Activated CD8-positive, alpha-beta memory T cell treated with anti-CD3 and anti-CD28 coated beads for 36 hours (primary cell): ENCODE measurements around the gene CYTL1. TPM values are rescaled to one million over a fixed set of nuclear protein-coding genes. Genes with fewer than 3 reads are reported as not detected.

ENCODE experiments used
- CTCF ChIA-PET: fragments of 350-600 bp; sonication (Branson Sonifier 250); formaldehyde crosslinking; loops from one replicate; lab custom pipeline; 2021; ENCODE audit warnings: antibody characterized with exemption; lab: Charles Lee
- POLR2A ChIA-PET: fragments of 350-600 bp; sonication (Branson Sonifier 250); formaldehyde crosslinking; loops from one replicate; lab custom pipeline; 2021; ENCODE audit warnings: antibody characterized with exemption; lab: Charles Lee
- total RNA-seq, 2 experiments: library from RNA; stranded (reverse); gene quantifications; one replicate each; pipeline ENCODE4 v1.2.3, GENCODE V29; 2021

CYTL1 gene
- total RNA-seq, 2 experiments from 2014 or later = not detected

- ChIA-PET POLR2A (interaction anchor here (0.6 kb wide), 1 partner anchor 29 kb away, joined by 5 read pairs; no protein-coding TSS in a partner anchor), CTCF (no interaction called here)
These were observed 17.0 kb upstream of the CYTL1 start for GRCh38 chr4:5036239-5036638.

DNA sequence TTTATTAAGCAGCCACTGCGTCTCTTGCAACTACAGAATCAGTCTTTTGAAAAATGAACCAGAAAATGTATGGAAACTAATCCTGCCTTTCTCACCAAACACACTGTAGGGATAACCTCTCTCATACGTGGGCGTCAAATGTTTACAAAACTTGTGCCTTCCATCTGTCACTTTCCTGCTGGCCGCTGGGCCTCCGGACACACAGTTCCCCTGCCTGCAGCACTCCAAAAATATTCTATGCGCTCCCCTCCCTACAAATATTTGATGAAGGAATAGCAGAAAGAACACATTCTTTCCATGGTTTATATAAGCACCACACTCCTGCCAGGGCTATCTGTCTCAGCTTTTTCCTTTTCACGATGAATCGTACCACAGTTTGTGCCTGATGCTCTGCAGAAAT is 14.9 kb upstream of the CYTL1 start:
- CTCF ChIA-PET = no interaction called here
- POLR2A ChIA-PET = no interaction called here

DNA sequence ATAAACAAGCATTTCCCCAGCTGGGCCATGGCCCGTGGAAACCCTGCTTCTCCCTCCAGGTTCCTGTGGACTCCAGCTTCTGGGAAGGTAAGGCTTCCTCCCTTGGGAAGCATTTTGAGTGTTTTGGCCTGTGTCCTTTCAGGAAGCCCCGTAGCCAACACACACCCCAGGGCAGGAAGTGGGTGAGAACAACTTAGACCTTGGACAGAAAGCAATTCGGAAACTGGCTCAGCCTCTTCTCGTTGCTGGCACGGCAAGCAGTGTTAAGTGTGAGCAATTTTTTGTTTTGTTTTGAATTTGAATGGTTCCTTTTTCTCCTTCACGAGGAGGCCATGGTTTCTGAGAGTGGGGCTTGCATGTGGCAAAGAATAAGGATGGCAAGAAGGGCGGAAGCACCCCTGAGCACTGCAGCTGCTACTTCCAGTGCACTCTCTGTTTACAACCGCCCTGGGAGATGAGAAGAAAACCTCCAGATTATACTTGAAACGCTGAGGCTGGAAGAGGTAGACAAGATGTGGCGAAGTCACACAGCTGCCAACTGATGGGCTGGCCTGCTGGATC is 14.1 kb upstream of the CYTL1 start:
- ChIA-PET POLR2A (no interaction called here), CTCF (no interaction called here)

DNA sequence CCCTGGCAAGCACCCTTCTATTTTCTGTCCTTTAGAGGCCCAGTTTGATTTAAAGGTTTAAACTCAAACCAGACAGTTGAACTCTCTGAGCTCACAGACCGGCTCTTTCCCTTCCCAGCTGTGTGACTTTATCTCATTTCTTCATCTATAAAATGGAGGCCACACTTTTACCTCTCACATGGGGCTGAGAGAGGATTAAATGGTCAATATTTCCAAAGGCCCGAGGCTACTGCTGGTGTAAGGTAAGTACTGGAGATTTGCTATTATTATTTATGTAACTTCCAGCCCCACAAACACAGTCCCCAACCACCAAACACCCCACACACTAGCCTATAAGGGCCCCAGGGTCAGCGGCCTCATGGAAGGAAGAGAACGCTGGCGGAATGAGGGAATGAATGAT is 13.6 kb upstream of the CYTL1 start:
- ChIA-PET CTCF (no interaction called here), POLR2A (no interaction called here)

DNA sequence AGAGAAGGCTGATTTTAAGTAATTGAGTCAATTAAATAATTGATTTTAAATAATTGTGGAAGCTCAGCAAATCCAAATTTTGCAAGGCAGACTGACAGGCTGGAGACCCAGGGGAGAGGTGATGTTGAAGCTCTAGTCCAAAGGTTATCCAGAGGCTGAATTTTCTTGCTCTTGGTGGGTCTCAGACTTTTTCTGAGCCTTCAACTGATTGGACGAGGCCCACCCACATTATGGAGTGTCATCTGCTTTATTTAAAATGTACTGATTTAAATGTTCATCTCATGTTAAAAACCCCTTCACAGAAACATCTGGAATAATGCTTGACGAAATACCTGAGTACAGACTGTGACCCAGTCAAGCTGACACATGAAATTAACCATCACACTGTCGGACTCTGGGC is 11.7 kb upstream of the CYTL1 start:
- CTCF ChIA-PET = no interaction called here

GRCh38 chr4:5030221-5030620 is 11.0 kb upstream of the CYTL1 start:
- CTCF ChIA-PET = no interaction called here
- POLR2A ChIA-PET = no interaction called here

More for the DNA sequence above, 11.7 kb upstream of the CYTL1 start:
- POLR2A ChIA-PET = no interaction called here

- ChIA-PET POLR2A (no interaction called here), CTCF (no interaction called here)
These were observed 10.2 kb upstream of the CYTL1 start for GRCh38 chr4:5029447-5029846.

DNA sequence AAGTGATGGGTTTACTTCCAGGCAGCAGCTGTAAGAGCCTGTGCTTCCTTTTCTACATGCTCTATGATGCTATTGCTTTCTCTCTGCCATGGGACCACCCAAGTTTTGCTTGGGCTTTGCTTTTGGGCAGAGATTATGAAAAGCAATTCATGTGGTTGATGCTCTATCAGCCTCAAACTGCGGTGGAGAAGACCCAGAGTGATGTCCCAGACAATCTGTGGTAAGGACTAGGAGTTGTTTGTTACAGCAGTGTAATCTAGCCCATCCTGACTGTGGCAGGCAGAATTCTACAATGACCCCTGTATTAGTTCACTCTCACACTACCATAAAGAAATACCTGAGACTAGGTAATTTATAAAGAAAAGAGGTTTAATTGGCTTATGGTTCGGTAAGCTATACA is 9.2 kb upstream of the CYTL1 start:
- POLR2A ChIA-PET = no interaction called here
- CTCF ChIA-PET = no interaction called here

DNA sequence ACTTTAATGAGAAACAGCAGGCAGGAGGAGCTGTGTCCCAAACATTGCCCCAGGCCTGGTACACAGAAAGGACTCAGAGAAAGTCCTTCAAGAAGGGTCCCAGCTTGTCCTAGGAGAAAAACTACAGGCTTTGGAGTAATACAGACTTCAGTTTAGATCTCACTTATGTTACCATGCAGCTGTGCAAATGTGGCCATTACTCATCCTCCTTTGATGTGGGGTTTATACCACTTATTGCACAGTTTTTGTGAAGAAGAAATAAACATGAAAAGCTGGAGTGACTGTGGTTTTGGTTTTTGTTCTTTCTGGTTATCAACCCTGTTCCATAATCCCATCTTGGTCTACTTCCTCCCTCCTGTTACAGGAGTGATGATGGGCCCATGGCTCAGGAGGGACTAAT is 8.1 kb upstream of the CYTL1 start:
- ChIA-PET CTCF (no interaction called here), POLR2A (no interaction called here)

GRCh38 chr4:5026371-5026770 is 7.1 kb upstream of the CYTL1 start:
- CTCF ChIA-PET = no interaction called here
- POLR2A ChIA-PET = no interaction called here

- ChIA-PET CTCF (no interaction called here), POLR2A (no interaction called here)
These were observed 5.4 kb upstream of the CYTL1 start for GRCh38 chr4:5024673-5025072.

DNA sequence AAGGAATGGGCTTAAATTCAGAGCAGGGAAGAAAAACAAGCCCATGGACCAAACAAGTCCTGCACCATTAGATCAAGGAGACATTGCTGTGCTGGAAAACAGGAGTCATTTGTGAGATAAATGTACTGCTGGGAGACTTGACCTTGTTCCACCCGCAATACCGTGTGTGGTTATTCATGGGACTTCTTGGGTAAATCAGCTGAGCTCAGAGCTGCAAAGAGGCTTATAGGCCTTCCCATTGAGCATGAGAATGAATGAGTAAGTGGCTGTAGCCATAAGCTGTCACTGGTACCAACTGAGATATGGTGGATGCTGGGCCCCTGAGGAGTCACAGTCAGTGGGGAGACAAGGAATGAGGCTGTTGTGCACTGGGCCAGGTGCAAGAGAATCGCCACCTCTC is 2.3 kb upstream of the CYTL1 start:
- POLR2A ChIA-PET = no interaction called here
- CTCF ChIA-PET = no interaction called here

GRCh38 chr4:5020341-5020740 is 1.1 kb upstream of the CYTL1 start:
- CTCF ChIA-PET = no interaction called here
- POLR2A ChIA-PET = no interaction called here

DNA sequence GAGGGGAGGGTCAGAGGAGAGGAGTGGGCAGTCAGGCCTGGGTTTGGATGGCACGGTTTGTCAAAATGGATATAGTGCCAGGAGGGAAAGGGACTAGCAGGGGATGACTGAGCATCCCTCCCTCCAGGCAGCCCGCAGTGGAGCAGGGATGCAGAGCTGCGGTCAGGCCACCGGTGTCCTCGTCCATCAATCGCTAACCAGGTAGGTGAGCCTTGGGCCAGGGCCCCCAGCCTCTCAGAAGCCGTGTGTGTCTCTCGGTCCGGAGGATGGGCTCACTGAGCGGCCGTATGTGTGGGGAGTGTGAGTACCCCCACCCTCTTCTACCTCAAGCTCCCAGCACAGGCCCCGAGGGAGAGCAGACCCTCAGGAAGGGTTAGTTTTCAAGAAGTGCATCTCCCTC is 538 bp upstream of the CYTL1 start:
- ChIA-PET POLR2A (no interaction called here), CTCF (no interaction called here)

GRCh38 chr4:5018603-5019002 is 655 bp downstream of the CYTL1 start:
- ChIA-PET CTCF (no interaction called here), POLR2A (no interaction called here)

DNA sequence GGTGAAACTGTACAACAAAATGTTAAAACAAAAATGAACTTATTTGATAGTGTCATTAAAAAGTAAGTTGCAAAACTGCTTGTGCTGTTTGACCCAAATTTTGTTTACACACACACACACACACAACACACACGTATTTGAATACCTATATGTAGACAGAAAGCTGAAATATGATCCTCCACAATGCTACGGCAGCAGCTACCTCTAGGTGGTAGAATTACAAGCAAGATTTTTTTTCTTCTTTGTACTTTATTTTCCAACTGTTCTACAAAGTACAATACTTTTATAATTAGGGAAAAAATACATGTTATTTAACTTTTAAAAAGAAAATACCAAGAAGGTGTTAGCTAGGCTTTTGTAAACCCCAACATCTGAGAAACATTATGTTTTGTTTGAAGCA is 1.2 kb downstream of the CYTL1 start:
- ChIA-PET POLR2A (no interaction called here), CTCF (interaction anchor here (0.6 to 0.7 kb wide), 2 partner anchors 99 to 136 kb away, joined by 3 read pairs; no protein-coding TSS in a partner anchor)

- POLR2A ChIA-PET = no interaction called here
These were observed 5.1 kb downstream of the CYTL1 start for GRCh38 chr4:5014007-5014682.

GRCh38 chr4:5012958-5013357 is 6.3 kb downstream of the CYTL1 start:
- ChIA-PET POLR2A (no interaction called here), CTCF (no interaction called here)

More at GRCh38 chr4:5014007-5014682, 5.1 kb downstream of the CYTL1 start:
- CTCF ChIA-PET = no interaction called here

DNA sequence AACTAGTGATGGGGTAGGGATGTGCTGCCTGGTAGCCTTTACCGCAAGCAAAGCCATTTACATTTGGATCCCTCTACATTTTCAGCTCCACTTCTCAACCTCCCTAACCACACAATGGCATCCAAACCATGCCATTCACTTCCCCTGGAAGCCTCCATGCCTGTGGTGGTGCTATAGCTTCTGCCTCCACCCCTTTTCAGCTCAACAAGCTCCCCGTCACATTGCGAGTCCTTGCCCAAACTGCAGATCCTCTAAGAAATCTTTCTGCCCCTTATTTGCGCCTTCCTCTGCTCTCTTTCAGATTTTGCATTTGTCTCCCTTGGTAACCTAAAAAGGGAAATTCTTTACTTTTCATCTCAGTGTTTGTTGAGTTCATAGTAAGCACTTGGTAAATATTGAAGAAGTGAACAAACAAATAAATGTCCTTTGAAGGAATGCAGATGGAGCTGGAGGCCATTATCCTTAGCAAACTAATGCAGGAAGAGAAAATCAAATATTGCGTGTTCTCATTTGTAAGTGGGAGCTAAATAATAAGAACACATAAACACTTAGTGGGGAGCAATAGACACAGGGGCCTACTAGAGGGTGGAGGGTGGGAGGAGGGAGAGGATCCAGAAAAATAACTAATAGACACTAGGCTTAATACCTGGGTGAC is 6.9 kb downstream of the CYTL1 start:
- CTCF ChIA-PET = no interaction called here
- POLR2A ChIA-PET = no interaction called here

GRCh38 chr4:5010984-5011383 is 8.3 kb downstream of the CYTL1 start:
- CTCF ChIA-PET = no interaction called here
- POLR2A ChIA-PET = no interaction called here

- CTCF ChIA-PET = no interaction called here
- POLR2A ChIA-PET = no interaction called here
These were observed 9.5 kb downstream of the CYTL1 start for GRCh38 chr4:5009796-5010195.
